ENCODE measurements around the gene ZBTB38.

GRCh38 chr3:141413391-141413790 is 45.1 kb downstream of the ZBTB38 start:
- TF ChIP-seq EP300 (IDR thresholded peaks at IDR 0.05) (no peak), POLR2A (IDR thresholded peaks at IDR 0.05) (no peak), CTCF (IDR thresholded peaks at IDR 0.05) (no peak)

Data from tibial nerve (tissue), 4 donors.